ENCODE measurements around the gene TSC22D3. TPM values are rescaled to one million over a fixed set of nuclear protein-coding genes. Genes with fewer than 3 reads are reported as not detected.
A peak's percentile ranks its signal among the peaks of the same experiment; 100 is the strongest.

The TSC22D3 gene
- total and polyA plus RNA-seq, 4 donors: 117 to 447 (median 303) TPM

GRCh38 chrX:107750263-107750662, 25.3 kb downstream of the TSC22D3 start:
- Histone ChIP-seq H3K27ac (ENCODE audit: low read depth in 1 of 2, low read length in 1 of 2) (no peak overlapping the region), H3K36me3 (ENCODE audit: control insufficient read depth in 4 of 4, insufficient read depth in 4 of 4, low read length in 4 of 4) (no peaks in the 10 kb centered on the region), H3K4me3 (no peak overlapping the region), H3K27me3 (ENCODE audit: control insufficient read depth in 3 of 3, insufficient read depth in 3 of 3, low read length in 2 of 3) (peaks cover 0 to 4% (median 3%) of the 10 kb centered on the region in 3 donors), H3K4me1 (ENCODE audit: control insufficient read depth in 5 of 5, insufficient read depth in 5 of 5, low read length in 5 of 5) (peaks cover 0 to 13% (median 7%) of the 10 kb centered on the region in 5 donors), H3K9ac (ENCODE audit: insufficient read depth in 1 of 2, low read length in 2 of 2) (no peak overlapping the region), H3K9me3 (ENCODE audit: control insufficient read depth in 4 of 4, insufficient read depth in 3 of 4, low read length in 3 of 4) (no peaks in the 10 kb centered on the region)
- 88 to 100% methylated on average over 2 to 6 of the region's 6 CpGs for WGBS, 2 donors
- ATAC-seq (ENCODE audit: insufficient read depth, low FRiP score) (no peak), DNase-seq (no peak)
- no peak for TF ChIP-seq CTCF (IDR thresholded peaks at IDR 0.05; ENCODE audit: control extremely low read depth, extremely low read depth)

- no peak overlapping the region for H3K9ac ChIP-seq (ENCODE audit: insufficient read depth in 1 of 2, low read length in 2 of 2)
- H3K27ac ChIP-seq (ENCODE audit: low read depth in 1 of 2, low read length in 1 of 2): peak overlapping the region; percentile 81 to 90
- no peaks in the 10 kb centered on the region for H3K36me3 ChIP-seq (ENCODE audit: control insufficient read depth in 4 of 4, insufficient read depth in 4 of 4, low read length in 4 of 4)
- peaks cover 0 to 4% (median 3%) of the 10 kb centered on the region in 3 donors for H3K27me3 ChIP-seq (ENCODE audit: control insufficient read depth in 3 of 3, insufficient read depth in 3 of 3, low read length in 2 of 3)
- ATAC-seq (ENCODE audit: insufficient read depth, low FRiP score): no peak
- no peak for TF ChIP-seq CTCF (IDR thresholded peaks at IDR 0.05; ENCODE audit: control extremely low read depth, extremely low read depth)
- WGBS, 2 donors: 51 to 83% methylated on average over 6 of the region's 6 CpGs
- no peaks in the 10 kb centered on the region for H3K9me3 ChIP-seq (ENCODE audit: control insufficient read depth in 4 of 4, insufficient read depth in 3 of 4, low read length in 3 of 4)
- no peak for DNase-seq
- H3K4me3 ChIP-seq: no peak overlapping the region
- peaks cover 0 to 11% (median 7%) of the 10 kb centered on the region in 5 donors for H3K4me1 ChIP-seq (ENCODE audit: control insufficient read depth in 5 of 5, insufficient read depth in 5 of 5, low read length in 5 of 5)
Observed at GRCh38 chrX:107748506-107748905, 27.1 kb downstream of the TSC22D3 start.

GRCh38 chrX:107747596-107748161, 27.9 kb downstream of the TSC22D3 start:
- Histone ChIP-seq H3K27me3 (ENCODE audit: control insufficient read depth in 3 of 3, insufficient read depth in 3 of 3, low read length in 2 of 3) (peaks cover 0 to 4% (median 3%) of the 10 kb centered on the region in 3 donors), H3K4me3 (no peak overlapping the region), H3K36me3 (ENCODE audit: control insufficient read depth in 4 of 4, insufficient read depth in 4 of 4, low read length in 4 of 4) (no peaks in the 10 kb centered on the region), H3K4me1 (ENCODE audit: control insufficient read depth in 5 of 5, insufficient read depth in 5 of 5, low read length in 5 of 5) (peaks cover 5 to 18% (median 14%) of the 10 kb centered on the region in 5 donors), H3K27ac (ENCODE audit: low read depth in 1 of 2, low read length in 1 of 2) (peak overlapping the region; percentile 81 to 90), H3K9me3 (ENCODE audit: control insufficient read depth in 4 of 4, insufficient read depth in 3 of 4, low read length in 3 of 4) (no peaks in the 10 kb centered on the region), H3K9ac (ENCODE audit: insufficient read depth in 1 of 2, low read length in 2 of 2) (no peak overlapping the region)
- ATAC-seq (ENCODE audit: insufficient read depth, low FRiP score) (peak; percentile 42), DNase-seq (no peak)
- WGBS, 2 donors: 49 to 82% methylated on average over 3 of the region's 3 CpGs
- TF ChIP-seq CTCF (IDR thresholded peaks at IDR 0.05; ENCODE audit: control extremely low read depth, extremely low read depth): no peak

GRCh38 chrX:107744868-107745267, 30.7 kb downstream of the TSC22D3 start:
- H3K9me3 ChIP-seq (ENCODE audit: control insufficient read depth in 4 of 4, insufficient read depth in 3 of 4, low read length in 3 of 4): no peaks in the 10 kb centered on the region
- peaks cover 0 to 6% (median 3%) of the 10 kb centered on the region in 3 donors for H3K27me3 ChIP-seq (ENCODE audit: control insufficient read depth in 3 of 3, insufficient read depth in 3 of 3, low read length in 2 of 3)
- H3K9ac ChIP-seq (ENCODE audit: insufficient read depth in 1 of 2, low read length in 2 of 2): no peak overlapping the region
- WGBS, 2 donors: 88 to 100% methylated on average over 2 of the region's 2 CpGs
- no peak for TF ChIP-seq CTCF (IDR thresholded peaks at IDR 0.05; ENCODE audit: control extremely low read depth, extremely low read depth)
- no peak for DNase-seq
- H3K4me1 ChIP-seq (ENCODE audit: control insufficient read depth in 5 of 5, insufficient read depth in 5 of 5, low read length in 5 of 5): peaks cover 5 to 30% (median 25%) of the 10 kb centered on the region in 5 donors
- no peak for ATAC-seq (ENCODE audit: insufficient read depth, low FRiP score)
- no peaks in the 10 kb centered on the region for H3K36me3 ChIP-seq (ENCODE audit: control insufficient read depth in 4 of 4, insufficient read depth in 4 of 4, low read length in 4 of 4)
- no peak overlapping the region for H3K4me3 ChIP-seq
- no peak overlapping the region for H3K27ac ChIP-seq (ENCODE audit: low read depth in 1 of 2, low read length in 1 of 2)
